Pancreas (tissue), 10 donors: Measurements from ENCODE around the gene CBX3. TPM values are rescaled to one million over a fixed set of nuclear protein-coding genes. Genes with fewer than 3 reads are reported as not detected.

Experiments used
- ATAC-seq, 4 donors: fragments of 200-7000 bp; cut with Tn5 transposase; one replicate each; pipeline versions ENCODE4 v1.8.0 to v1.9.1; 2020; ENCODE audit warnings: mild to moderate bottlenecking in 4 of 4, moderate library complexity in 4 of 4
- DNase-seq, 6 donors: peaks; one replicate each; pipeline ENCODE4 v3.0.0-alpha.2; 2020
- FAIRE-seq: peaks from 2 replicates; lab custom pipeline; 2012; peaks lifted over from hg19 to GRCh38; lab: Jason Lieb, UNC
- H3K27ac ChIP-seq, 4 donors: fragments of 200-600 bp; sonication (generic); 1 replicate in 3 of 4; 2 replicates in 1 of 4; pipeline versions ENCODE4 v1.5.0 to v1.8.0; 2020
- H3K27me3 ChIP-seq, 4 donors: fragments of 200-600 bp; one replicate each; pipeline ENCODE4 v1.8.0; 2021
- H3K36me3 ChIP-seq, 3 donors: fragments of 200-600 bp; sonication (generic) in 1 of 3; one replicate each; pipeline versions ENCODE4 v1.5.0 to v1.8.0; 2020 to 2021
- H3K4me1 ChIP-seq, 3 donors: fragments of 200-600 bp; one replicate each; pipeline ENCODE4 v1.8.0; 2021
- H3K4me3 ChIP-seq, 4 donors: fragments of 200-600 bp; sonication (generic) in 2 of 4; one replicate each; pipeline versions ENCODE4 v1.5.0 to v1.8.0; 2020 to 2021
- H3K9me3 ChIP-seq, 4 donors: fragments of 200-600 bp; one replicate each; pipeline ENCODE4 v1.8.0; 2021
- WGBS, 2 donors: extraction: QIAGEN DNeasy Blood & Tissue Kit; methylation state at CpG; one replicate each; pipeline ENCODE4 v1.1.7; 2013; 5-methylcytosine and 5-hydroxymethylcytosine counted together
- intact Hi-C, 3 donors: fragments of 100-400 bp; cut with DNase I; formaldehyde crosslinking; loops; one replicate each; pipeline versions ENCODE4 v1.11.1 to v1.14.2; 2022
- polyA plus RNA-seq, 2 donors: library from polyadenylated mRNA; stranded (reverse); fragments of 200-250 nt; gene quantifications; one replicate each; pipeline ENCODE4 v1.2.3, GENCODE V29; 2013
- total RNA-seq, 6 donors: library from RNA; stranded (reverse); fragmentation: NEBNext Ultra II Directional in 4 of 6; extraction: Animal tissue kit (Norgen Biotek cat#: 25700) in 4 of 6; gene quantifications; one replicate each; pipeline versions ENCODE4 v1.2.1 to v1.2.4, GENCODE V29; 2021 to 2023
- TF ChIP-seq, protein P1 (sequence below), 4 donors: fragments of 200-600 bp; sonication (generic) in 3 of 4; IDR thresholded peaks; one replicate each; pipeline versions ENCODE4 v1.5.0 to v1.8.0; 2021; ENCODE audit warnings: antibody characterized with exemption in 4 of 4
- donor health status: healthy with polysubstance abuse.
- donor health status: DM: no; HTN: no; CAD: no; lungs with moderate emphysema.
- donor health status: DM: no; HTN: no; CAD: no.
- donor health status: control.
- donor health status: control.
- donor health status: Bipolar disorder and iron deficiency.
- donor health status: DM: yes; HTN: yes; CAD: no.
- donor health status: DM: no; HTN: no; CAD: no.
- donor health status: DM: no; HTN: no; CAD: no.
- donor health status: DM: yes; HTN: yes; CAD: no.

CBX3 gene
- total and polyA plus RNA-seq, 8 donors, result 22.0 to 60.7 (median 36.0) TPM

DNA sequence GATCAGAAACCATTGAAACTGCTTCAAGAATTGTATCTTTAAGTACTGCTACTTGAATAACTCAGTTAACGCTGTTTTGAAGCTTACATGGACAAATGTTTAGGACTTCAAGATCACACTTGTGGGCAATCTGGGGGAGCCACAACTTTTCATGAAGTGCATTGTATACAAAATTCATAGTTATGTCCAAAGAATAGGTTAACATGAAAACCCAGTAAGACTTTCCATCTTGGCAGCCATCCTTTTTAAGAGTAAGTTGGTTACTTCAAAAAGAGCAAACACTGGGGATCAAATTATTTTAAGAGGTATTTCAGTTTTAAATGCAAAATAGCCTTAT is 15.7 kb upstream of the CBX3 start:
- Histone ChIP-seq H3K4me1 (peaks cover 13 to 29% (median 21%) of the 10 kb centered on the region in 3 donors), H3K36me3 (peaks cover 4 to 28% (median 27%) of the 10 kb centered on the region in 3 donors), H3K4me3 (no peak overlapping the region), H3K27me3 (no peaks in the 10 kb centered on the region), H3K9me3 (no peaks in the 10 kb centered on the region), H3K27ac (no peak overlapping the region)
- intact Hi-C loops, result no loop called here
- WGBS, 2 donors, result 98 to 100% methylated on average over 1 of the region's 1 CpG
- TF ChIP-seq, protein P1, sequence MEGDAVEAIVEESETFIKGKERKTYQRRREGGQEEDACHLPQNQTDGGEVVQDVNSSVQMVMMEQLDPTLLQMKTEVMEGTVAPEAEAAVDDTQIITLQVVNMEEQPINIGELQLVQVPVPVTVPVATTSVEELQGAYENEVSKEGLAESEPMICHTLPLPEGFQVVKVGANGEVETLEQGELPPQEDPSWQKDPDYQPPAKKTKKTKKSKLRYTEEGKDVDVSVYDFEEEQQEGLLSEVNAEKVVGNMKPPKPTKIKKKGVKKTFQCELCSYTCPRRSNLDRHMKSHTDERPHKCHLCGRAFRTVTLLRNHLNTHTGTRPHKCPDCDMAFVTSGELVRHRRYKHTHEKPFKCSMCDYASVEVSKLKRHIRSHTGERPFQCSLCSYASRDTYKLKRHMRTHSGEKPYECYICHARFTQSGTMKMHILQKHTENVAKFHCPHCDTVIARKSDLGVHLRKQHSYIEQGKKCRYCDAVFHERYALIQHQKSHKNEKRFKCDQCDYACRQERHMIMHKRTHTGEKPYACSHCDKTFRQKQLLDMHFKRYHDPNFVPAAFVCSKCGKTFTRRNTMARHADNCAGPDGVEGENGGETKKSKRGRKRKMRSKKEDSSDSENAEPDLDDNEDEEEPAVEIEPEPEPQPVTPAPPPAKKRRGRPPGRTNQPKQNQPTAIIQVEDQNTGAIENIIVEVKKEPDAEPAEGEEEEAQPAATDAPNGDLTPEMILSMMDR (IDR thresholded peaks at IDR 0.05), result no peak
- ATAC-seq, result no peak
- DNase-seq, result no peak
- FAIRE-seq, result peak; percentile 96

DNA sequence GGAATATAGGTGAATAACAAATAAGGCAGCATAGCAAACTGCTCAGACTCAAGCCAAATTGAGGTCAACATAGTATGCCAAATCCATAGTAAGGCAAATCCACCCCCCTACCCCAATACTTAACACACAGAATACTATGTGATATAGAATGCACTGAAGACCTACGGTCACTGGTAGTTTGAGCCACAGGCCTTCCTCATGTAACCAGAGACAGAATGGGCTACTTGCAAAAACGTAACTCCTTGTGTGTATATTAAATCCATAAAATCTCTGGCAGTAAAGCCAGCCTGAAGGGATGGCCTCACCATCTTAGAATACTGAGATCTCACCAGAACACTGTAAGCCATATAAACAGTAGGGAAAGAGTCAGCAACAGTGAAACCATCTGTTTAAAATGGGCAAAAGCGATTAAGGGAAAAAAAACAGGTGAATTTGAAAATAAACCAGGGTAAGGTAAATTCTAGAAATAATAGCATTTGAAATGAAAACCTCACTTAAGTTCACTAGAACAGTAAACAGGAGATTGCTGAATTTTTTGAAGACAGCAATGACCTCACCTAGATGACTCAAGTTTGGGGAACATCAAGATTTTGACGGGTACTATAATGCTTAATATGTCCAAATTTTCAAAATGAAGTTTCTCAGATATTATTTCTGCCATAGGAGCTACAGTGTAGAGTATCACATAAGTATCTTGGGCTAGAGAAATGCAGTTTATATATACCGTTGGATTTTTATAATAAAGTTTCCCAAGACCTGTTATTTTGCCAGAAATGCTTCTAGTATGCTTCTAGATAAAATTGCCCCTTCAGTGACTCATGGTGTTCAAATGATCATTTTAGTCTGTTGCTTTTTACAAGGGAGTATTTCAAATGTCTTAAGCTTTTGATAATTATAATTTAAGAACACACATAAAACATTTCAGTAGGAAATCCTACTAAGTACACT is 14.9 kb upstream of the CBX3 start:
- H3K4me1 ChIP-seq, result peaks cover 8 to 27% (median 21%) of the 10 kb centered on the region in 3 donors
- H3K27me3 ChIP-seq, result no peaks in the 10 kb centered on the region
- no peak for FAIRE-seq
- H3K27ac ChIP-seq, result no peak overlapping the region
- peaks cover 9 to 37% (median 27%) of the 10 kb centered on the region in 3 donors for H3K36me3 ChIP-seq
- intact Hi-C loops, result no loop called here
- no peaks in the 10 kb centered on the region for H3K9me3 ChIP-seq
- no peak overlapping the region for H3K4me3 ChIP-seq
- DNase-seq, result no peak
- 83 to 94% methylated on average over 5 of the region's 5 CpGs for WGBS, 2 donors
- no peak for ATAC-seq
- TF ChIP-seq, protein P1 (IDR thresholded peaks at IDR 0.05), result no peak

DNA sequence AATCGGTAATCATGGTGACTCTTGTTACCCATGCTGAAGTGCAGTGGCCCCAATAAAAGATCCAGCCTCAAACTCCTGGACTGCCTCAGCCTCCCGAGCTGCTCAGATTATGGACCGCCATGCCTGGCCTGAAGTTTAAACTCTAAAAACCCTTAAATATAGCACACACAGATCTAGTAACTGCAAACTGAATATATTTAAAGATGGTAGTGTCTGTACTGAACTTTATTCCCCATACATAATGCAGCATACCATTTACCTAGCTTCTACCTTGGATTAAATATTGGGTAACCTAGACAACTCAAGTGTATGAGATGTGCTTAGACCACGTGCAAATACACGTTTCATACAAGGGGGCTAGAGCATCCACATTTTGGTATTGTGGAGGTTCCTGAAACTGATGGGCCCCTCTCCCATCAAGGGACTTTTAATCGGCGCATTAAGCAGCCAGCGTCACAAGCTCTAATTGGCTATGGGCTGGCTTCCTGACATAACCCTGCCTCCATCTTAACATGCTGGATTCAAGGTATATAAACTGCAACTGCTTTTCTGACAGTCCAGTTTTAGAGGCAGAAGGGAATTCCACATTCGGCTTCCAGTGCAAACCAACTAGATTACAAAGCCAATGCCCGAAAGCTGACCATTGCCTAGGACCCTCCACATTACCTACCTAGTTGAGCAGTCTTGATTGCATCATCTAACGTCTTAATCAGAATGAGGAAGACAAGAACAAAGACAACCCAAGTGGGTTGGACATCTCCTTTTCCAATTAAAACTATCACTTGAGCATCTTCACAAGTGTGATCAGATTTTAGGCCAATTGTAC is 14.0 kb upstream of the CBX3 start:
- intact Hi-C loops, result no loop called here
- DNase-seq (no peak), ATAC-seq (peak in 1 of 4 donors; percentile 1), FAIRE-seq (no peak)
- Histone ChIP-seq H3K27me3 (no peaks in the 10 kb centered on the region), H3K4me3 (no peak overlapping the region), H3K9me3 (no peaks in the 10 kb centered on the region), H3K27ac (no peak overlapping the region), H3K4me1 (peaks cover 8 to 32% (median 27%) of the 10 kb centered on the region in 3 donors), H3K36me3 (peaks cover 9 to 46% (median 29%) of the 10 kb centered on the region in 3 donors)
- TF ChIP-seq, protein P1 (IDR thresholded peaks at IDR 0.05), result no peak
- 83 to 84% methylated on average over 11 of the region's 11 CpGs for WGBS, 2 donors

DNA sequence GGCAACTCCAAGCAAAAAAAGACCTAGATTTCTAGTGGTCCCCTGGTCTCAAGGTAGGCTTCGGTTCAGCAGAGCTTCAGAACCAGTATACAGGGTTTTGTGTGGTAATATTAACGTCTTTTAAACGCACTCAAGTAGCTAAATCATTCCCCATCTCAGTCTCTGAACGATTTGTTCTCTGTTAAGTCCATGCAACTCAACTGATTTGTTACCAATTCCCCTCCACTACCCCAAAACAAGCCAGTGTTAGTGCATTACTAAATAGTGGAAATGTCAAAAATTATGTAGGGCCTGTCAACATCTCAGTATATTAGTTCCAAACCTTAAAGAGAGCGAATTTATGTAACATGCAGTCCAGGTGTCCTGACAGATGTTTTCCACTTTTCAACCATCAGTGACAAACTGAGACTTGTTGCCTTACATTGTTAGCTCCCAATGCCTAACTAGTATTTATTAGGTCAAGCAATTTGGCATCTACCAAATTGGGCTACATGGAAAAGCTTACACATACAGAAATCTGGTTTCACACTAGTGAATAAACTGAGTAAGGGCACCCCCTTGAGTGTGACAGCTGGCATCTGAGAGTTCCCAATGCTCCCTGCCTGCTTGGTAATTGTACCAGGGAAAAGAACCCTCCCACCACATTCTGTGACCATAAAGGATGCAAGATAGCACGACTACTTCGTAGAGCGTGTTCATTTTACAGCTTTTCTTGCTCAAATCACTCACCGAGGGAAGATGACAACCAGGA is 13.2 kb upstream of the CBX3 start:
- peaks cover 9 to 54% (median 37%) of the 10 kb centered on the region in 3 donors for H3K36me3 ChIP-seq
- H3K4me1 ChIP-seq, result peaks cover 16 to 40% (median 31%) of the 10 kb centered on the region in 3 donors
- no peaks in the 10 kb centered on the region for H3K9me3 ChIP-seq
- no peaks in the 10 kb centered on the region for H3K27me3 ChIP-seq
- DNase-seq, result no peak
- FAIRE-seq, result no peak
- TF ChIP-seq, protein P1 (IDR thresholded peaks at IDR 0.05), result no peak
- peak in 1 of 4 donors; percentile 3 for ATAC-seq
- 85 to 90% methylated on average over 9 of the region's 9 CpGs for WGBS, 2 donors
- H3K4me3 ChIP-seq, result no peak overlapping the region
- intact Hi-C loops, result no loop called here
- H3K27ac ChIP-seq, result no peak overlapping the region
